ENCODE measurements around the gene CDA. TPM values are rescaled to one million over a fixed set of nuclear protein-coding genes. Genes with fewer than 3 reads are reported as not detected.

Gene CDA
- total and polyA plus RNA-seq, 2 experiments from 2014 or later, result 2.5 to 13.6 TPM

GRCh38 chr1:20551945-20552727 is 36.8 kb upstream of the CDA start, which contains the start of gene FAM43B (continued):
- TF ChIP-seq ZNF462 (CRISPR knock-in tag; IDR thresholded peaks at IDR 0.05), result no peak

GRCh38 chr1:20552728-20553445 is 36.0 kb upstream of the CDA start:
- Histone ChIP-seq H3K27ac (ENCODE audit: low read depth) (no peak overlapping the region), H4K20me1 (replicated peaks; ENCODE audit: insufficient read depth) (no peaks in the 10 kb centered on the region), H3K27me3 (ENCODE audit: insufficient read depth) (peaks cover 79% of the 10 kb centered on the region), H2AFZ (peak overlapping the region; percentile 100), H3K36me3 (ENCODE audit: insufficient read depth) (no peaks in the 10 kb centered on the region), H3K4me2 (peak overlapping the region; percentile 95), H3F3A (replicated peaks; ENCODE audit: low read depth) (peaks cover 9% of the 10 kb centered on the region; the same call in 1 of the 2 replicates), H3K4me1 (ENCODE audit: insufficient read depth) (peaks cover 10% of the 10 kb centered on the region; the same call in 1 of the 2 replicates), H3K9me2 (ENCODE audit: insufficient read depth) (no peaks in the 10 kb centered on the region), H3K4me3 (peak overlapping the region; percentile 68), H3K79me2 (replicated peaks; ENCODE audit: insufficient read depth) (no peaks in the 10 kb centered on the region)
- TF ChIP-seq EZH2phosphoT487 (IDR thresholded peaks at IDR 0.05; ENCODE audit: unreplicated experiment), result peak; percentile 78
- peak; percentile 73 for TF ChIP-seq EZH2 (IDR thresholded peaks at IDR 0.05; ENCODE audit: low read depth, unreplicated experiment)
- TF ChIP-seq CTCF (conservative IDR thresholded peaks at IDR 0.05; ENCODE audit: low read depth in 2 of 2), result 0 out of 4 replicates have a peak, but pooled peaks of 1 of the 2 experiments have one; percentile 1
- no peak for TF ChIP-seq STAT1 (IDR thresholded peaks at IDR 0.05; ENCODE audit: unreplicated experiment)
- H3K4me1 Mint-ChIP-seq, result peaks cover 10% of the 10 kb centered on the region; the same call in 2 of the 3 replicates
- H3K9me3 Mint-ChIP-seq, result no peaks in the 10 kb centered on the region
- peaks cover 50% of the 10 kb centered on the region for H3K27me3 Mint-ChIP-seq (ENCODE audit: insufficient read depth, low read depth, poor library complexity)
- H3K36me3 Mint-ChIP-seq (ENCODE audit: low read depth), result no peaks in the 10 kb centered on the region
- H3K27ac Mint-ChIP-seq, result no peak overlapping the region
- H3K4me3 Mint-ChIP-seq, result peak overlapping the region; percentile 75
- DNase-seq (ENCODE audit: low spot score) (peak; percentile 58), ATAC-seq (peak; percentile 39)

Measured in GM23338 (cell line).